Thyroid gland (tissue), 4 donors: Measurements from ENCODE around the gene DNAH3. TPM values are rescaled to one million over a fixed set of nuclear protein-coding genes. Genes with fewer than 3 reads are reported as not detected.

ENCODE experiments used
- DNase-seq, 2 donors: peaks; one replicate each; pipeline ENCODE4 v3.0.0-alpha.2; 2019
- H3K27ac ChIP-seq, 3 donors: fragments of 200-600 bp; sonication (generic); 1 replicate in 2 of 3; 2 replicates in 1 of 3; pipeline ENCODE4 v1.5.1; 2016 to 2019; ENCODE audit warnings: mild to moderate bottlenecking in 1 of 3, moderate library complexity in 1 of 3
- H3K27me3 ChIP-seq: fragments of 200-600 bp; sonication (generic); one replicate; pipeline ENCODE4 v1.5.1; 2019
- H3K36me3 ChIP-seq, 2 donors: fragments of 200-600 bp; sonication (generic); one replicate each; pipeline ENCODE4 v1.5.1; 2016 to 2019
- H3K4me1 ChIP-seq, 2 donors: fragments of 200-600 bp; sonication (generic); one replicate each; pipeline ENCODE4 v1.5.1; 2017 to 2019
- H3K4me3 ChIP-seq, 3 donors: fragments of 200-600 bp; sonication (generic); replicated peaks in 1 of 3; 1 replicate in 2 of 3; 2 replicates in 1 of 3; pipeline ENCODE4 v1.5.1; 2016; ENCODE audit warnings: mild to moderate bottlenecking in 1 of 3
- H3K9me3 ChIP-seq: fragments of 200-600 bp; sonication (generic); one replicate; pipeline ENCODE4 v1.5.1; 2017
- POLR2A ChIP-seq, 2 donors: fragments of 450-650 bp; IDR thresholded peaks; one replicate each; pipeline ENCODE4 v1.6.1; 2017; ENCODE audit warnings: antibody characterized with exemption in 2 of 2, mild to moderate bottlenecking in 2 of 2, moderate library complexity in 1 of 2
- WGBS, 2 donors: methylation state at CpG; one replicate each; pipeline ENCODE4 v1.1.5; 2017; 5-methylcytosine and 5-hydroxymethylcytosine counted together
- intact Hi-C: fragments of 100-400 bp; cut with DNase I; formaldehyde crosslinking; loops from one replicate; pipeline ENCODE4 v1.15.1; 2023
- total RNA-seq, 4 donors: library from RNA; depleted of rRNA; stranded (reverse); fragments of >200 nt; gene quantifications; one replicate each; pipeline ENCODE4 v1.2.3, GENCODE V29; 2016
- TF ChIP-seq, protein P1 (sequence below), 6 experiments: fragments of 200-600 bp in 3 of 6; fragments of 450-650 bp in 3 of 6; sonication (generic) in 3 of 6; IDR thresholded peaks; one replicate each; pipeline ENCODE4 v1.5.1; 2016 to 2019; ENCODE audit warnings: antibody characterized with exemption in 6 of 6, mild to moderate bottlenecking in 2 of 6, inconsistent platforms in 1 of 6, moderate library complexity in 1 of 6

Gene DNAH3
- total RNA-seq, 4 donors from 2014 or later, result 0.15 TPM; not detected in 3

DNA sequence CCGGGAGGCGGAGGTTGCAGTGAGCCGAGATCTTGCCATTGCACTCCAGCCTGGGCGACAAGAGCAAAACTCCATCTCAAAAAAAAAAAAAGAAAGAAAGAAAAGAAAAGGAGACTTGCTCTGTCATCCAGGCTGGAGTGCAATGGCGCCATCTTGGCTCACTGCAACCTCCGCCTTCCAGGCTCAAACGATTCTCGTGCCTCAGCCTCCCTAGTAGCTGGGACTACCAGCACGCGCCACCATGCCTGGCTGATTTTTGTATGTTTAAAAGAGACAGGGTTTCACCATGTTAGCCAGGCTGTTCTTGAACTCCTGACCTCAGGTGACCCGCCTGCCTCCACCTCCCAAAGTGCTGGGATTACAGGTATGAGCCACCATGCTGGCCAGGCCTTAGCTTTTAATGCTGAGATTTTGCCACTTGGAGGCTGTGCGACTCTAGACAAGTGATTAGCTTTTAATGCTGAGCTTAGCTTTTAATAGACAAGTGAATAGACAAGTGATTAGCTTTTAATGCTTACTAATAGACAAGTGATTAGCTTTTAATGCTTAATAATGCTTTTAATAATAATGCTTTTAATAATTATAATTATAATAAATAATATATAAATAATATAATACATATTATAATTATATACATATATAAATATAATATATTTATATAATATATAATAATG lies 17.4 kb upstream of the DNAH3 start:
- peaks cover 1 to 4% of the 10 kb centered on the region in 2 donors for H3K4me1 ChIP-seq

DNA sequence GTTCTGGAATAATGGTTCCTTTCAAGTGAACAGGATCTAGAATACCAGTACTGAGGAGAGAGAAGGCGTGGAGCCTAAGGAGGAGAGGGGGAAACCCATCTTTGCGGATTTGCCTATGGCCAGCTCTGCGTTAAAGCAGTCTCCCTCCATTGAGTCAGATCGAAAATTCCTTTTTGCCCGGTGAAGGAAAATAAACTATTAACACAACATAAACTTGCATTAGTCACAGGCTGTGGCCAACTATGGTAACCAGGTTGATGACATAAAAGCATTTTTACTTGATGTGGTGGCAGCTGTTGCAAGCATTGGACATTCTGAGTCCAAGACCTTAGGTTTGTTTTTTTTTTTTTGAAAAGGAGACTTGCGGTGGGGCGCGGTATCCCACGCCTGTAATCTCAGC lies 16.7 kb upstream of the DNAH3 start:
- H3K9me3 ChIP-seq, result no peaks in the 10 kb centered on the region
- 95 to 96% methylated on average over 9 of the region's 9 CpGs for WGBS, 2 donors
- intact Hi-C loops, result no loop called here
- peaks cover 8 to 12% of the 10 kb centered on the region in 2 donors for H3K4me1 ChIP-seq
- no peak for DNase-seq
- H3K4me3 ChIP-seq, result no peak overlapping the region
- H3K27me3 ChIP-seq, result no peaks in the 10 kb centered on the region
- TF ChIP-seq, protein P1, sequence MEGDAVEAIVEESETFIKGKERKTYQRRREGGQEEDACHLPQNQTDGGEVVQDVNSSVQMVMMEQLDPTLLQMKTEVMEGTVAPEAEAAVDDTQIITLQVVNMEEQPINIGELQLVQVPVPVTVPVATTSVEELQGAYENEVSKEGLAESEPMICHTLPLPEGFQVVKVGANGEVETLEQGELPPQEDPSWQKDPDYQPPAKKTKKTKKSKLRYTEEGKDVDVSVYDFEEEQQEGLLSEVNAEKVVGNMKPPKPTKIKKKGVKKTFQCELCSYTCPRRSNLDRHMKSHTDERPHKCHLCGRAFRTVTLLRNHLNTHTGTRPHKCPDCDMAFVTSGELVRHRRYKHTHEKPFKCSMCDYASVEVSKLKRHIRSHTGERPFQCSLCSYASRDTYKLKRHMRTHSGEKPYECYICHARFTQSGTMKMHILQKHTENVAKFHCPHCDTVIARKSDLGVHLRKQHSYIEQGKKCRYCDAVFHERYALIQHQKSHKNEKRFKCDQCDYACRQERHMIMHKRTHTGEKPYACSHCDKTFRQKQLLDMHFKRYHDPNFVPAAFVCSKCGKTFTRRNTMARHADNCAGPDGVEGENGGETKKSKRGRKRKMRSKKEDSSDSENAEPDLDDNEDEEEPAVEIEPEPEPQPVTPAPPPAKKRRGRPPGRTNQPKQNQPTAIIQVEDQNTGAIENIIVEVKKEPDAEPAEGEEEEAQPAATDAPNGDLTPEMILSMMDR (IDR thresholded peaks at IDR 0.05), result no peak
- TF ChIP-seq POLR2A (IDR thresholded peaks at IDR 0.05), result no peak
- peaks cover 34 to 40% of the 10 kb centered on the region in 2 donors for H3K36me3 ChIP-seq
- H3K27ac ChIP-seq, result no peak overlapping the region

More for the DNA sequence above, 17.4 kb upstream of the DNAH3 start:
- Histone ChIP-seq H3K4me3 (no peak overlapping the region), H3K36me3 (peaks cover 41 to 45% of the 10 kb centered on the region in 2 donors), H3K27me3 (no peaks in the 10 kb centered on the region), H3K27ac (no peak overlapping the region), H3K9me3 (no peaks in the 10 kb centered on the region)
- DNase-seq, result no peak
- intact Hi-C loops, result no loop called here
- no peak for TF ChIP-seq POLR2A (IDR thresholded peaks at IDR 0.05)
- TF ChIP-seq, protein P1 (IDR thresholded peaks at IDR 0.05), result no peak
- 96 to 97% methylated on average over 12 of the region's 12 CpGs for WGBS, 2 donors

DNA sequence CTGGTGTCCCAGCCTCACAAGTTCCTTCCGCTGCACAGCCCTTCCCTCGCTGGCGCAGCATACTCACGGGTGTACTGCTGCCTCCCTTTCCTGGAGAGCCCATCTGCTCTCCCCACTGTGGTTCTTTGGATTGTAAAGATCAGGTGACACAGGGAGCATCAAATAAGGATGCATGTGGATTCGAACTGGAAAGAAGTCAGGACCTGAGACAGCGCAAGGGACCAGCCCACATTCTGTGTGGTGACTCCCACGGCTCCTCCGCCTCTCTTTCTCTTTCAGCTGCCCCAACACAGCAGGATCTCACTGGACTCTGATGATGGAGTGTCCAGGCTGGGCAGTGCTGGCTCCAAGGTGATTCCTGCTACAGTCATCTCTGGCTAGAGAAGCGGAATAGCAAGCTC lies 15.9 kb upstream of the DNAH3 start:
- intact Hi-C loops, result no loop called here
- no peak for DNase-seq
- WGBS, 2 donors, result 90 to 92% methylated on average over 8 to 9 of the region's 9 CpGs
- Histone ChIP-seq H3K27ac (no peak overlapping the region), H3K27me3 (no peaks in the 10 kb centered on the region), H3K36me3 (peaks cover 28 to 32% of the 10 kb centered on the region in 2 donors), H3K9me3 (no peaks in the 10 kb centered on the region), H3K4me3 (no peak overlapping the region), H3K4me1 (peaks cover 9 to 15% of the 10 kb centered on the region in 2 donors)
- no peak for TF ChIP-seq POLR2A (IDR thresholded peaks at IDR 0.05)
- TF ChIP-seq, protein P1 (IDR thresholded peaks at IDR 0.05), result no peak

DNA sequence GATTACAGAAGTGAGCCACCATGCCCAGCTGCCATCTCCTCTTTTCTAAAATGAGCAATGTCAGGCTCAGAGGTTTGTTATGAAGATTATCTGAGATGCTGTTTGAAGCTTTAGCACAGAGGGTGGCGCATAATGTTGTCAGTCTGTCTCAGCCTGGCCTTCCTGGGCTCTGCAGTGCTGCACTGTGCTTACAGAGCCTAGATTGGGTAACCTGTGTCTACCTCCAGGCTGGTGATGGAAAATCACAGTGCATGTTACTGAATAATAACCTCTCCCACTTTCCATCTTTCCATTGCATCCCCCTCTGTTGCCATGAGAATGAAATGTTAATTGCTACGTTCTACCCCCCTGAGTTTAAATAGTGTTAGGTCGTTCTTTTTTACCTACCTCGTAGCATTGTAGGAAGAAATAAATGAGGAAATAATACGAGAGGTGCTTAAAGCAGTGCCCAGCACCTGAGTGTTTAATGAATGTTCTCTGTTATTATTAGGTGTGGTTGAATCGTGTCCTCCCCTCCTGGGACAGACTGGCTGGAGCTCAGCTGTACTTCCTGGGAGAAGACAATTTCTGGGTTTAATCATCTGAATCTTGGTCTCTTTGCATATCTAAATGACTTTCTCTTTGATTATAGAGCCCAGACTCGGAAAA lies 14.0 kb upstream of the DNAH3 start:
- 92 to 95% methylated on average over 7 of the region's 7 CpGs for WGBS, 2 donors
- peaks cover 26 to 34% of the 10 kb centered on the region in 2 donors for H3K4me1 ChIP-seq
- no peak overlapping the region for H3K27ac ChIP-seq
- no peaks in the 10 kb centered on the region for H3K27me3 ChIP-seq
- no peak overlapping the region for H3K4me3 ChIP-seq
- DNase-seq, result no peak
- TF ChIP-seq, protein P1 (IDR thresholded peaks at IDR 0.05), result no peak
- TF ChIP-seq POLR2A (IDR thresholded peaks at IDR 0.05), result no peak
- H3K36me3 ChIP-seq, result peaks cover 18 to 25% of the 10 kb centered on the region in 2 donors
- no peaks in the 10 kb centered on the region for H3K9me3 ChIP-seq
- intact Hi-C loops, result no loop called here

DNA sequence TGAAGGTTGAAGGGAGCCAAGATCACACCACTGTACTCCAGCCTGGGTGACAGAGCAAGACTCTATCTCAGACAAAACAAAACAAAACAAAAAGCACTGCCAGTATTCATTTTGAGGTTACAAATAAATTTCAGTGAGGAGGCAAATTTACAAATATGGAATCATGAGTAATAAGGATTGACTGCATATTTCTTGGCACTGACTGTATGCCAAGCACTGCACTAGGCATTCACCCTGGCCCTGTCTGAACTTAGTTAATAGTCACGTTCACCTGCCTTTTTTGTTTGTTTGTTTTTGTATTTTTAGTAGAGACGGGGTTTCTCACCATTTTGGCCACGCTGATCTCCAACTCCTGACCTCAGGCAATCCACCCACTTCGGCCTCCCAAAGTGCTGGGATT lies 12.9 kb upstream of the DNAH3 start:
- TF ChIP-seq POLR2A (IDR thresholded peaks at IDR 0.05), result no peak
- TF ChIP-seq, protein P1 (IDR thresholded peaks at IDR 0.05), result no peak
- H3K36me3 ChIP-seq, result peaks cover 18 to 25% of the 10 kb centered on the region in 2 donors
- peak overlapping the region in 1 of 3 donors; percentile 7 for H3K27ac ChIP-seq
- H3K9me3 ChIP-seq, result no peaks in the 10 kb centered on the region
- intact Hi-C loops, result no loop called here
- 91 to 96% methylated on average over 4 of the region's 4 CpGs for WGBS, 2 donors
- DNase-seq, result no peak
- no peak overlapping the region for H3K4me3 ChIP-seq
- peaks cover 26 to 35% of the 10 kb centered on the region in 2 donors for H3K4me1 ChIP-seq
- no peaks in the 10 kb centered on the region for H3K27me3 ChIP-seq
